ENCODE measurements around the gene NXPE4.

Gene NXPE4

GRCh38 chr11:114559425-114560310 is 35.9 kb downstream of the NXPE4 start, which contains the start of gene NXPE1:
Gene NXPE1 (minus strand): TSS chr11:114559881. CDS start chr11:114551201, 8,680 bp downstream.
- no peak for DNase-seq (ENCODE audit: low read depth in 2 of 2)

- DNase-seq (ENCODE audit: low read depth in 2 of 2) = no peak
Observed at GRCh38 chr11:114556135-114556534, 39.5 kb downstream of the NXPE4 start.

DNA sequence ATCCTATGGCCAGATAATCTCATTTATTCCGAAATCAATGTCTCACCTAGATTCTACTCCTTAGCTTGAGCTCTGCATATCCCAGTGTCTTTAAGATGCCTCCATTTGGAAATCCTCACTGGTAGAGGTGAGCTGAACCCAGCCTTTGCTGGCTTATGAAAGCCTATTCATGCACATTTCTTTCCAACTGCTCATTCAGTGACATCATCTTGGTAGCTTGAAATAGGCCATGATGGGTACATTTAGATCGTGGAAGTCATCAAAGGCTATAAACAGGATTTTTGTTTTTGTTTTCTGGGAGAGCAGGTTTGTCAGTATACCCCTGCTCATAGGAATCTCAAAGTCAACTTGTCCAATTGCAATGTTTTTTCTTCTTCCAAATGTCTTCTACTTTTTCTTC is 41.9 kb downstream of the NXPE4 start:
- no peak for DNase-seq (ENCODE audit: low read depth in 2 of 2)

GRCh38 chr11:114551060-114551459 is 44.5 kb downstream of the NXPE4 start:
- DNase-seq (ENCODE audit: low read depth in 2 of 2) = no peak

- no peak for DNase-seq (ENCODE audit: low read depth in 2 of 2)
Observed at GRCh38 chr11:114525682-114526081, 69.9 kb downstream of the NXPE4 start.

DNA sequence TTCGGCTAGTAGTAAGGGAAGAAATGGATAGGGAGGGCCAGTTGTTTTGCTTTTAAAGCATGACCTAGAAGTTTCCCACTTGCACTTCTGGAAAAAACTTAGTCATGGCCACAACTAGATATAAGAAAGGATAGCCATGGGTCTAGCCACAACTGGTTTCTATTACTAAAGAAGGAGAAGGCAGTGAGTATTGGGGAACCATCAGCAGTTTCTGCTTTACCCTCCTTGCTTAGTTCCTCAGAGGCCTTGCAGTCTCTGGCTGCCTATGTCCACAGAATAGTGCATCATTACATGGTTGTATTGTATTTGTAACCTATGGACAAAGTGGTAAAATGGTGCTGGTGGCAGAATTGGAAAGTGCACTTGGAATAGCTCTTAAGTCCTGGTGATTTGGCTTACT is 71.5 kb downstream of the NXPE4 start:
- DNase-seq (ENCODE audit: low read depth in 2 of 2) = no peak

DNA sequence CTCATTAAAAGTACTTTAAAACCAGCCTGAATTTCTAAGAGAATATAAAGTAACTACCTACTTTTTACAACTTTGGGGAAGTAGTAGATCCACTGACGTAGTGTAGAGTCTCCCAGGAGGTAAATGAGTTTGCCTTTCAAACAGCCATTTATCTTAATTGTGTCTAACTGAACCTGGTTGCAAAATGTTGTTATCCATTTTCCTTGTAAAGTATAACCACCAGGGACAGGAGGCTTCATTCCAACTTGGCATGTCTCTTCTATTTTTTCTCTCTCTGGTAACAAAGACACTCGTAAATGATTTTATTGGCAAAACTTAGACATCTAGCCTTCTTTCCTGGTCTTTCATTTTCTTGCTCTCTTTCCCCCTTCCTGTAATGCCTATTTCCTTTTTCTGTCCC is 72.8 kb downstream of the NXPE4 start:
- no peak for DNase-seq (ENCODE audit: low read depth in 2 of 2)
